ENCODE measurements around the gene CDK15.

CDK15 gene

DNA sequence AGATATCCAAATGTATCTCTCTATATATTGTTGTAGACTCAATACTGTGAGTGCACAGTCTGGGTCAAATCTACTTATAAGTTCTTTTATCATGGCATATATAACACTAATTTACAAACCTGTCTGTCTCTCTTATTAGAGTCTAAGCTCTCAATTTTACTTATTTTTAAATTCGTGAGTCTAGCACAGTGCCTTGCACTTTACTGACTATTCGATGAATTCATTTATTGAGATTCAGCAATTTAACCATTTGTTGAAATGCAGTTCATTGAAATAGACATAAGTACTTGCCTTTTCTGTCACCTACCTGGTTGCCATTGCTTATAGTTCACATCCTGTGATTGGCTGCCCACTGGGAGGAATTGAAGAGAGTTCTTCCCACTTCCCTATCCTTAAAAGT lies 15.3 kb upstream of the CDK15 start:
- DNase-seq: no peak

DNA sequence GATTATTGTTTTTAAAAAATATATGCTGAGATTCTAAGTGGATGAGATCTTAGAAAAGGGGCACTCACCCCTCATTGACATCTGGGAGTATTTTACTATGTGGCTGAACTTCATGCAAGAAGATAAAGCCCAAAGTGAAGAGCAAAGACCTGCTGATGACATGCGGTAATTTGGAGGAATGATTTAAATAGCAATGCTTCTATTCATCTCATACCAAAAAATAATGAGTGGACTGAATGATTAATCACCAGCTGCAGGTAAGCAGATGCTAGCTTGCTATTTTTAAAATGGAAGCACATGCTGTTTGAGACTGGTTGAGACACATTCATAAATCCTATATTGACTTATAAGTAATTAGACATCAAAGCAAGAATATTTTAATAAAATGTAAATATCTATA lies 12.7 kb upstream of the CDK15 start:
- DNase-seq: no peak

DNA sequence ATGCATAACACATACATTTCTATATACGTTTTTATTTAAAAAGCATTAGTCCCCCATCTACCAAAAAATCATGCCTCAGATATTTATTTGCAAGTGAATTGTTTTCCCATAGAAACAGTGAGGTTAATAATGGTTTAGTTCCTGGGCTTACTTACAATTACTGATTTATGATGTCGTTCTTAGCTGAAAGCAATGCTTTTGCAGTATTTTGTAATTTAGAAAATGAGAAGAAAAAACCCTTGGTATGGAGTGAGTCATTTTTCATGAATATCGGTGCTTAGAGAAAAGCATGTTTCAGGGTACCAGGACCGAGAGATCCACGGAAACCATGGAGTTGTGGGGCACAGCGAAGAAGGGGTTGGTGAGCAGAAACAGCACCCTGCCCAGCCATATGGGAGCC lies 12.0 kb upstream of the CDK15 start:
- no peak for DNase-seq

DNA sequence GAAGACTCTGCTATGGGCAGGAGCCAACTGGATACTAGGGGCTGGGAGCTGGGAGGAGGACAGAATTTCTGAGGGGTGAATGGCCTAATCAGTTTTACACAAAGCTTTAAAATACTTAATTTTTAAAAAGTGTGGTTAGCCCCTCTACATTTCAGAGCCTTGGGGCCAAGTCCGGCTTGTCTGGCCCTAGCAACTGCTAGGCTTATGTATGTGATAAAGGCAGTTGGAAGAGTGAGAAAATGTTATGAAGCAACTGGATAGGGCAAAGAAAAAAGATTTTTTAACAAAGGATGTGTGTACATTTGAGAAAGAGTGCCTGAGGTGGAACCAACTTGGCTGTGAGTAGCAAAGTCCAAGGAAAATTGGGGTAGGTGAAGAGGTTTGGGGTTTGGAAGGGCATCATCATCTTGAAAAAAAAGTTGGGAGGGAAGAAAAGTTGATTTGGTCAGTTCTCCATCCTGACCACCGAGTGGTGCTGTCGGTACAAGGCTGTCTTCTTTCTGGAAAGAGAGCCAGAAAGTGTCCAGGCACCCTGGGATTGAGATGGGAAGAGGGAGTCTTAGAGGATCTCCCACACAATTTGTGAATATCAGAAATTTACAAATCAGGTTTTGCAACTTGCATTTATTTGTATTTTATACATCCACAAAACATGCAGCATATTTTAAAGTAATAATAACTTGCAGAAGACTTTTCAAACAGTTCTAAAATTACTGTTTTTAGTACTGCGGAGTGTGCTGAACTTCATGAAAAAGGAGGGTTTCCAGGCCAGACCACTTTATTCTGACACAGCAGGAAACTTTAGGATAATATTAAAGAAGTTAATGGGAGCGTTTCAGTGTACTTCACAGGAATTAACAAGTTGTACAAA lies 10.5 kb upstream of the CDK15 start:
- peak; percentile 82 for DNase-seq

DNA sequence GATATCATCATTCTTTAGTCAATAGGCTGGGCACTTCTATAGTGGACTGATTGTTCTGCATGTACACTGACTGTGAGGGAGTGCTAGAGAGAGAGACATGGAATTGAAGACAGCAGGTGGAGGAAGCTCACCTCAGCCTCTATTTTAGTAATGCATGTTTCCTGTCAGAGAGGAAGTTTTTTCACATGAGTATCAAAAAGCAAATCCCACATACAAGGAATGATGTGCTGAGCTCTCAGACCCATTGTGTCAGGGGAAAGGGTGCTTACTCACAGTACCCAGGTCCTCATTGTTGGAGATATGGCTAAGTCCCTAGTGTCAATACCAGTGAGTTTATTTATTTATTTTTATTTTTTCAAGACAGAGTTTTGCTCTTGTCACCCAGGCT lies 9.9 kb upstream of the CDK15 start:
- DNase-seq: peak; percentile 22

DNA sequence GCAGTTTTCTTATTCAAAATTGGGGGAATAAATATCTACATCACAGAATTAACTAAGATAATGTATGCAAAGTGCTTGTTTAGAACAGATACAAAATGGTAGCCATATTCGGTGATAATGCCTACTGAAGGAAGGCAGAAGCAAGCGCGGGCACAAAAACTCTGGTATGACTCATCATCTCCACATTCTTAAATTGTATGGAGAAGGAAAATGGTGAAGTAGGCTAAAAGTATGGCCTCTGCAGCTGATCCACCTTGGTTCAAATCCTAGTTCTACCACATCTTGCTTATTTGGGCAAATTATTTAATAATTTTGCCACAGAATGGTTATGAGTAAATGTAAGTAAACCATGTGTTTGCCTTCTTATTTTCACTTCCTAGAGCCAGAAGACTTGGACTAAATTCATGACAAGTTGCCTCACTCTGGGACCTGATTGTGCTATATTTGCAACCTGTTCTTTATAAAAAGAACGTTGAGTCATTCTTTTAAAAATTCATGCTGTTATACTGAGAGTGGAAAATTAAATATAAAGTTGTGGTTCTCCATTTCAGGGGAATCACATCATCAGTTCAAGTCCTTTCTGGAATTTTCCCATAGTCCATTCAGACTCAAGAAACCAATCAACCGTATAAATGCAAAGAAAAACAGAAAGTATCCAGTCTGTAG lies 9.0 kb upstream of the CDK15 start:
- no peak for DNase-seq

DNA sequence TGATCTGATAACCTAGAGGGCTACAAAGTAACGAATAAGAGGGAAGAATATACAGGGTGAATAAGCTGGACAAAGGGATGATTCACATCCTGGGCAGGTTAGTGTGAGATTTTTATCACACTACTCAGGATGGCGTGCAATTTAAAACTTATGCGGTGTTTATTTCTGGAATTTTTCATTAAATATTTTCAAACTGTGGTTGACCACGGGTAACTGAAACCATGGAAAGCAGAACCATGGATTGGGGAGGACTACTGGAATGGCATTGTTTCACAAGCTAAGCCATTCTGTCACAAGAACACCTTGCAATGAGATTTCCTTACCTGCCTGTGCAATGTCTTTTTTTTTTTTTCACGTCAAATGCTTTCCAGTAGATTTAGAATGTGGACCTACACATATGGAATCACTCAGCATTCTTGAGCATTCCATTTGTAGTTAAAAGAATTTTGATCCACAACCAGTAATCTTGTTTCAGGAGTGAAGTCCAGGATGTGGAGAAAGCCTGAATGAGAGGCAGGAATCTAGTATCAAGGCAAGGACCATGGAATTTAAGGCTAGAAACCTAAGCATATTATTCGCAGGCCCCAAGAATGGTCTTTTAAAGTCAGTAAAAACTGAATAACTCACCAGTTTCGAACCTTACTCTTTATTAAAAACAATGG lies 8.0 kb upstream of the CDK15 start:
- no peak for DNase-seq

DNA sequence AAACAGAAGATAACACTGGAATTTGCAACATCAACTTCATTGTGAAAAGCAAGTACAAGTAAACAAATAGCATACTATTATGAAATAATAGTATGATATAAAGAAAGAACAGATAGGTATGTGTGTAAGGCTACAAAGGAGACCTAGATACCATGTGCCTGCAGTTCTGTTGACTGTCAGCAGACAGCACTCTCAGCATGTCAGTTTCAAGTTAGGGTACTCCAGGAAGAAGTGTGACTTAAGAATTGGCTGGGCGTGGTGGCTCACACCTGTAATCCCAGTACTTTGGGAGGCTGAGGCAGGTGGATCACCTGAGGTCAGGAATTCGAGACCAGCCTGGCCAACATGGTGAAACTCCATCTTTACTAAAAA lies 7.4 kb upstream of the CDK15 start:
- DNase-seq: peak; percentile 22

DNA sequence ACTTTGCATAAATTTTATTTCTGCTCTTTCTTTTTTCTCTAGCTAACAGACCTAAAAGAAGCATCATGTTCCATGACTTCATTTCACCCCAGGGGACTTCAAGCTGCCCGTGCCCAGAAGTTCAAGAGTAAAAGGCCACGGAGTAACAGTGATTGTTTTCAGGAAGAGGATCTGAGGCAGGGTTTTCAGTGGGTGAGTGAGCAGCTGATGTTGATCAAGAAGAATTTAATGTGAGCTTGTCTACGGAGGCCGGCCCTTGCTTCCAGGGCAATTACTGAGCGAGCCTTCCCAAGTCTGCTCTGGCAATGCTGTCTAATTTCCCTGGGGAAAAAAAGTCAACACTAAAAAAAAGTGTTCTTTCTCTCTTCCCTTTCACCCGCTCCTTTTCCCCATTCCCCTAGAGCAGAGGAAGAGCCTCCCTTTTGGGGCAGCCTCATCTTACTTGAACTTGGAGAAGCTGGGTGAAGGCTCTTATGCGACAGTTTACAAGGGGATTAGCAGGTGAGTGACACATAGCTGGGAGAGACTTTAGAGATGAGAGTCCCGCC lies 1.2 kb downstream of the CDK15 start:
- no peak for DNase-seq

DNA sequence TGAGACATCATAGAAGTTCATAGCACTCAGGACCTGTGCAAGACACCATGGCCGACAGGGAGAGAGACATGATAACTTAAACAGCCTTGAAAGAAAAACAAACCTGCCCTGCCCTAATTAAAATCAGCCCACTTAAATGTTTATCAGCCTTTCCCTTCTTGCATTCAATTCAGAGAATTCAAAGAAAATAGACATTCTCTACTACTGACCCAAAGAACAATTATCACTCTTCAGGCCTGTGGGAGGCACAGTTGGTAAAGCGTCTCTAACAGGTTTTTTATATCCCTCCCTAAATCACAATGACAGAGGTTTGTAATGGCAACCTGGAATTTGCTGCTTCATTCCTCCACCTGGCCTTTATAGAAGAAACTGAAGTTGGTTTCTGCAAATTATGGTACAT lies 1.7 kb downstream of the CDK15 start:
- no peak for DNase-seq

DNA sequence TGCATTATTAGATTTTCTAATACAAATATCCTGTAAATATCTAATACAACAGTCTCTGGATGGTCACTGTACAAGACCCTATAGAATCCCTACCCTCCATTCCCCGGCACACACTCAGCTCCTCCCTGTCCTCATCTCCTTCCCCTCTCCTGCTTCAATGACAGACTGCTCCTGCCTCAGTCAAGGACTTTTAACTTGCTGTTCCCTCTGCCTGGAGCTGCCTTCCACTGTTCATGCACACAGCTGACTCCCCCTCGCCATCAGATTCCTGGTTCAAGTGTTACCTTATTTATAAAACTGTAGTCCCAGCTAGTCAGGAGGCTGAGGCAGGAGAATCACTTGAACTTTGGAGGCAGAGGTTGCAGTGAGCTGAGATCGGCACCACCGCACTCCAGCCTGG lies 3.3 kb downstream of the CDK15 start:
- DNase-seq: no peak

DNA sequence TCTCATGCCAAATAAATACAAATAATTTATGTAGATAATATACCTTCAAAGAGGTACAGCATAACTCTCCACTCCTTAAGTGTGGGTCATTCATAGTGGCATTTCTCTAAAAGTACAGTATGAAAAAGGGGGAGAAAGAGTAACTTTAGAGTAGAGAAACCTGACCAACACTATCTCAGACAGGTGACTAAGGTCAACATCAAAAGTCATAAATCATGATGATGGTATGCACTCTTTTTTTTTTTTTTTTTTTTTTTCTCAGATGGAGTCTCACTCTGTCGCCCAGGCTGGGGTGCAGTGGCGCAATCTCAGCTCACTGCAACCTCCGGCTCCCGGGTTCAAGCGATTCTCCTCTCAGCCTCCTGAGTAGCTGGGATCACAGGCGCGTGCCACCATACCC lies 4.3 kb downstream of the CDK15 start:
- peak; percentile 42 for DNase-seq

DNA sequence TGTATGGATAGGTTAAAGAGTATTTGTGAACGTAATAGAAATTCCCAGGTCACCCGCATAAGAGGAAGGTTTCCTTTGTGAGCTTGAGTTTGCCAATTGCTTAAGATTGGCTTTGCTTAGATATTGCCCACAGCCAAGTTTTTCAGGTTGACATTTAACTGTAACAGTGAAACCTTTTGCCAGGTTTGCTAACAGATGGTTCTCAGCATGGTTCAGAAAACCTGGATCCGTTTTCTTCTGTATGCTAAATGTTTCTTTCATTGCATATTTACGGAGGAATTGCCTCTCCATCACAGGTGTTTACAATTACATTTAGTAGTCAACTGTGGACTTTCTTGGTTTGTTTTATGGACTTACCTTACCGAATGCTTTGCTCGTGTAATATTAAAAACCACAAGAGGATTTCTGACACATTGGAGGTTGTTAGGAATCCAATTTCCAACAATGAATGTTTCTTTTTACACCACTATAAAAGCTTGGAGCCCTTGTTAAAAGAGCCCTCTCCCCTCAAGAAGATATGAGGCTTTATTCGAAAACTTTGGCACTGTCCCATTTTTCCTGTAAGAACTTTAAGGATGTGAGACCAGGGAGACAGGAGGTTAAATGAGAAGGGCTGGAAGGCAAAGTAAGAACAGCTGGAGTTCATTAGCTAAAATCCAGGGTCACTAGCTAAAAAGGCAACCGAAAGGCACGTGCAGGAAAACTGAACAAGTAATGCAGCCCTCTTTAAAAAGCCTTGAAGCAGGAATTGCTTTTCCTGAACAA lies 7.8 kb downstream of the CDK15 start:
- no peak for DNase-seq

DNA sequence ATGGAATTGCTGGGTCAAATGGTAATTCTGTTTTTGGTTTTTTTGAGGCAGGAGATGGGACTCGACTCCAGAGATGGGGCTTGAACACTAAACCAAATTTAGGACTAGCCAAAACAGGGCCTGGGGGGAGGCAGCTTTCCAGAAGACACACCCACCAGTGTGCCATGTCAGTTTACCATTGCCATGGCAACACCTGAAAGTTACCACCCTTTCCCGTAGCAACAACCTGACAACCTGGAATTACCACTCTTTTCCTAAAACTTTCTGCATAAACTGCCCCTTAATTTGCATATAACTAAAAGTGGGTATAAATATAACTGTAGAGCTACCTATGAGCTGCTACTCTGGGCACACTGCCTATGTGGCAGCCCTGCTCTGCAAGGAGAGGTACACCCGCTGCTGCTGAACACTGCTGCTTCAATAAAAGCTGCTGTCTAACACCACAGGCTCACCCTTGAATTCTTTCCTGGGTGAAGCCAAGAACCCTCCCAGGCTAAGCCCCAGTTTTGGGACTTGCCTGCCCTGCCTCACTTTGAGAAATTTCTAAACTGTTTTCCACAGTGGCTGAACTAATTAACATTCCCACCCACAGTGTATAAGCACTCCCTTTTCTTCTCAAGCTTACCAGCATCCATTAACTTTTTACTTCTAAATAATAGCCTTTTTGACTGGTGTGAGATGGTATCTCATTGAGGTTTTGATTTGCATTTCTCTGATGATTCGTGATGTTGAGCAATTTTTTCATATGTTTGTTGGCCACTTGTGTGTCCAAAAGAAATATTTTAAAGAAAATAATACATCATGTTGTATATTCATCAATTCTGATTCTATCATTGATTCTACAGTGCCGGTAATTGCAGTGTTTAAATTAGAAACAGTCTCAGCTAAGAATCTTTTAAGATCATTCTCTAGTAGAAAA lies 10.6 kb downstream of the CDK15 start:
- DNase-seq: no peak

DNA sequence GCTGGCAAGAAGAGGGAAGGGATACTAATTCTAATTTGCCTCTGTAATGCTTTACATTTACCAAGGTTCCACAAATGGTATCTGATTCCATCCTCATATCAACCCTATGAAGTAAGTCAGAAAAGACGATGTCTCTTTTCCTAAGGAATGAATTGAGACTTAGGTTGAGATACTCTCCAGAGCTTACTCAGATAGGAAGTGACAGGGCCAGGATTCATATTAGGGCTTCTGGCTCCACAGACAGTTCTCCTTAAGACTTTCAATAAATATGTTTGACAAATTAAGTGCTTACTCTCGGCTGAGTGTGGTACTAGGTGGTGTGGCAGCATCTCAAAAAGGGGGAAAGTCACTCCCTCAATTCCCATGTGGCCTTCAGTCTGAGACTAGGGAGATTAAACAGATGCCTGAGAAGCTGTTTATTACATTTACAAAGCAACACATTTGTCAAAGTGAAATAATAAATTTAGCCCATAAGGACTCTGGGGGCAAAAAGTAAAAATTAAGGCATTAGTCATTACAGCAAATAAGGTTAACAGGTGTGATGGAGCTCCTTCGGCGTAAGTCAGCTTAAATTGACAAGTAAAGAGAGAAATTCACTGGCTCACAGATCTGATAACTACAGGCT lies 14.2 kb downstream of the CDK15 start:
- no peak for DNase-seq

DNA sequence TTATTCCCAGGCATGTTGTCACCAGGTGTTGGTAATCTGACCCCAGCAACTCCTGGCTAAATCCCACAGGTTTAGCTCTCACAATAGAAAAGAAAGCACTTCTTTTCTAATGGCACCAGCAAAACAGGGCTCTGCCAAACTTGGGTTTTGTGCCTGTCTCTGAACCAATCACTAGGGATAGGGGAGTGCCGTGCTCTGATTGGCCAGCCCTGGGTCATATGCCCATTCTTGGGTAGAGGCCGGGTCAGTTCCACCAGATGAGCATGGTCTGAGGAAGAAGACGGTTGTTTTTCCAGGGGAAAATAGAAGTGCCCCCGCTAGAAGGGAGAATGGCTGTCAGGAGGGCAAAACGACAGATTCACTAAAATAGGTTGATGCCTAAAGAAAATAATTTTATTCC lies 14.7 kb downstream of the CDK15 start:
- DNase-seq: peak; percentile 67

DNA sequence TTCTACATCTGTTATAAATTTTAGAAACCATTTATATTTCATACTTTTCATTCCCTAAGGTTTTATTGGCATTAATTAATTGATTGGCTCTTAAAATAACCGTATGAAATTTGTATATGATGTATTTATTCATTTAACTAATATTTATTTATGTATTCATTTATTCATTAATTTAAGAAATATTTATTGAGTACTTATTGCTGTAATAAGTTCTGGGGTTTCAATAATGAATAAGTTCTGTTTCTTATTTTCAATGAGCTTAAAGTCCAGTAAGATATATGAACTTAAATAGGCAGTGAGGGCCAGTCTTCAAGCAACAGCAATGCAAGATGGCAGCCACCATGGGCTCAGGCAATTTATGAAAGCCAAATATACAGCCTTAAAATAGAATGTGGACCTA lies 17.9 kb downstream of the CDK15 start:
- DNase-seq: no peak

DNA sequence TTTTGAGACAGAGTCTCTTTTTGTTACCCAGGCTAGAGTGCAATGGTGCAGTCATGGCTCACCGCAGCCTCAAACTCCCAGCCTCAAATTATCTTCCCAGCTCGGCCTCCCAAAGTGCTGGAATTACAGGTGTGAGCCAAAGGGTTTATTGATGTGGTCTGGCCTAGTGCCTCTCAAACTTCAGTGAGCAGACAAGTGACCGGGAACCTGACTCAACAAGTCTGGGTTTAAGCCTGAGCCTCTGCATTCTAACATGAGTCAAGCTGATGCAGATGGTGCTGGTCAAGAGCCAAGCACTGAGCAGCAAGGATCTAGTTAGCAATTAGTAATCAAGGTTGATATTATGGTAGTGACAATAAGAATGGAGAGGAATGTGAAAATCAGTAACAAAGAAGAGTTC lies 21.3 kb downstream of the CDK15 start:
- peak; percentile 64 for DNase-seq

DNA sequence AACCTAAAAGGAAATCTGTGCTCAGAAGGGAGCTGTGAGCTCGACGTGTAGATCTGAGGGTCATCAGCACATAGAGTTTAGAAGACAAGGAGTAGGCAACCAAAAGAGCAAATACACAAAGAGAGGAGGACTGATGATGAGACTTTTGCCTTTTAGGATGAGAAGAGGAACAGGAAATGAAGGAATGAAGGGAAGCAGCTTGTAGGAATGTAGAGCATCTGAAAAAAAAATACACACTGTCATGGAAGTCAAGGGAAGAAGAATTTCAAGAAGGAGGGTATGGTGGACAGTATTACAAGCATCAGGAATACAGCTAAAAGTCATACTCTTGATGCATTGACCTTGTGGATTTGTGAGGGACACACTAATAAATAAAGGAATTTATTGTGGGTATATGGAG lies 21.9 kb downstream of the CDK15 start:
- DNase-seq: no peak

DNA sequence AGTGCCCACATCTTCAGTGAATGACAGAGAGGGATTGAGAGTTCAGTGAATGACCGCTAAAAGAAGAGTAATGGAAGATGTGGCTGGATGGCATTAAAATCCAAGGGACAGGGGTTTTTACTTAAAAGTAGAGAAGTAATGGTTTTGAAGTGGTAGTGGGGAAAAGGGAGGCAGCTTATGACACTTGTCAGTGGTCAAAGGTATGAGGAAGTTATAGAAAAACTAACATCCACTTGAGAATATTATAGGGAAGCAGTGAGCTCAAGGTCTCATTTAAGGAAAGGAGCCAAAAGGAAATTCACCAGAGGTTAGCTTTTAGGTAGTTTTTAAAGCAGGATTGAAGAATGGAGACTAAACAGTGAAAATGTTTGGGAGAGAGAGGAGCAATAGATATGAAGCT lies 24.3 kb downstream of the CDK15 start:
- peak; percentile 53 for DNase-seq

DNA sequence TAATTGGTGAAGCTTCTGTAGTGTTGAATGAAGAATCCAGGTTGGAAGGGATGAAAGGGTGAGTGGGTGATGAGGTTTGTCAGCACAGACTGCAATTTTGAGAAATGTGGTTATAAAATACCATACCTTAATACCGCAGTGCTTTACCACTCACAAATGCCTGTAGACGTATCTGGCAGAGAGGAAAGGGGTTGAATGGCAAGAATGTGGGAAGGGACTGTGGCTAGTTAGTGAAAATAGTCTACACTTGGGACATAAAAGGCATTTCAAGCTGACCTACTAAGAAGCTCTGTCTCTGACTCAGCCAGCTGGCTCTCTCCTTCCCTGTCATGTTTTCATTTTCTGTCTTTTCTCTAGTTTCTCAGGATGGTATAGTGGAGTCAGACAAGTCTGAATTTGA lies 25.1 kb downstream of the CDK15 start:
- no peak for DNase-seq

DNA sequence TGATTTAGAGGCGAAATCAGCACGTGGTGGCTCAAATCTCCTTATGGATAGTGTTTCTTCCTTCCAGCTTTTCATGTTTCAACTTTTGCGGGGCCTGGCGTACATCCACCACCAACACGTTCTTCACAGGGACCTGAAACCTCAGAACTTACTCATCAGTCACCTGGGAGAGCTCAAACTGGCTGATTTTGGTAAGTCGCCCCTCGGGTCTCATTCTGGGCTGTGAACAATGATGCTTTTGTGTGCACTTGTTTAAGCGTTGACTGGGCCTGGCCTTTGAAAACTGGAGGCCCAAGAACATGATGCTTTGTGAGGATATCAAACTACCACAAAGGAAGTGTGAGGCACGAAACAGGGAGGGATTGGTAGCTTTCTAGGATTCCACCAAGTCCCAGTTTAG lies 27.4 kb downstream of the CDK15 start:
- no peak for DNase-seq

Data from DMS53 (cell line).